HepG2 (cell line): Measurements from ENCODE around the gene MRFAP1L1. TPM values are rescaled to one million over a fixed set of nuclear protein-coding genes. Genes with fewer than 3 reads are reported as not detected.

ENCODE experiments used
- ATF7 ChIP-seq, 2 experiments: fragments of 450-650 bp in 1 of 2; sonication (generic) in 1 of 2; formaldehyde crosslinking in 1 of 2; IDR thresholded peaks; 2 replicates each; pipeline versions ENCODE4 v1.4.0 to v1.6.1; 2016 to 2020; ENCODE audit warnings: antibody characterized with exemption in 1 of 2, mild to moderate bottlenecking in 1 of 2, missing genetic modification reagents in 1 of 2
- ELF3 ChIP-seq: IDR thresholded peaks from 2 replicates; pipeline ENCODE4 v1.6.1; 2016; ENCODE audit warnings: missing genetic modification reagents, missing compliant biosample characterization
- FOXK2 ChIP-seq: fragments of 450-650 bp; IDR thresholded peaks from 2 replicates; pipeline ENCODE4 v1.6.1; 2016
- KDM2A ChIP-seq: sonication (generic); formaldehyde crosslinking; IDR thresholded peaks from 2 replicates; pipeline ENCODE4 v1.4.0; 2020; ENCODE audit warnings: low read depth, missing genetic modification reagents, borderline replicate concordance
- MIER3 ChIP-seq: IDR thresholded peaks from 2 replicates; pipeline ENCODE4 v1.6.1; 2016; ENCODE audit warnings: missing compliant biosample characterization, borderline replicate concordance
- MXI1 ChIP-seq: IDR thresholded peaks from 3 replicates; pipeline ENCODE4 v1.6.1; 2012; ENCODE audit warnings: low read depth, low read length, inconsistent platforms, borderline replicate concordance
- NFKBIZ ChIP-seq: IDR thresholded peaks from 2 replicates; pipeline ENCODE4 v1.6.1; 2018; ENCODE audit warnings: missing genetic modification reagents, missing compliant biosample characterization
- PITX1 ChIP-seq: sonication (generic); formaldehyde crosslinking; IDR thresholded peaks from 2 replicates; pipeline ENCODE4 v1.5.1; 2020; ENCODE audit warnings: mild to moderate bottlenecking, missing genetic modification reagents
- PLRG1 ChIP-seq: fragments of 450-650 bp; conservative IDR thresholded peaks from 2 replicates; pipeline ENCODE4 v1.6.1; 2016
- RNF2 ChIP-seq: fragments of 450-650 bp; conservative IDR thresholded peaks from 2 replicates; pipeline ENCODE4 v1.6.1; 2016; ENCODE audit warnings: low read depth
- SAFB2 ChIP-seq: sonication (generic); formaldehyde crosslinking; IDR thresholded peaks from 2 replicates; pipeline ENCODE4 v1.5.1; 2020; ENCODE audit warnings: missing genetic modification reagents, low read depth, mild to moderate bottlenecking, borderline replicate concordance
- SIX1 ChIP-seq: sonication (generic); formaldehyde crosslinking; IDR thresholded peaks from 2 replicates; pipeline ENCODE4 v1.4.0; 2020; ENCODE audit warnings: missing genetic modification reagents, borderline replicate concordance
- TOPORS ChIP-seq: sonication (generic); formaldehyde crosslinking; IDR thresholded peaks from 2 replicates; pipeline ENCODE4 v1.8.0; 2023; ENCODE audit warnings: mild to moderate bottlenecking, missing genetic modification reagents
- ZFP36 ChIP-seq: fragments of 150-350 bp; IDR thresholded peaks from 2 replicates; pipeline ENCODE4 v1.6.1; 2018; ENCODE audit warnings: borderline replicate concordance, low read length, low read depth; ENCODE audit not compliant: partially characterized antibody
- ZMYM2 ChIP-seq: sonication (generic); formaldehyde crosslinking; IDR thresholded peaks from 2 replicates; pipeline ENCODE4 v1.8.0; 2022; ENCODE audit warnings: mild to moderate bottlenecking, missing genetic modification reagents
- ZNF350 ChIP-seq: sonication (generic); formaldehyde crosslinking; IDR thresholded peaks from 2 replicates; pipeline ENCODE4 v1.4.0; 2020; ENCODE audit warnings: mild to moderate bottlenecking, low read depth, missing genetic modification reagents, borderline replicate concordance
- polyA plus RNA-seq, 8 experiments: library from polyadenylated mRNA; depleted of rRNA in 3 of 8; stranded (reverse) in 7 of 8; unstranded in 1 of 8; fragments of >200 nt; fragmentation: Illumina TruSeq in 4 of 8; extraction: Trizol in 4 of 8; gene quantifications; 2 replicates each; pipeline versions ENCODE4 v1.2.1 to v1.2.3, GENCODE V29; 2011 to 2016; ENCODE audit warnings: low read depth in 4 of 8, missing spikeins in 1 of 8, mixed read lengths in 1 of 8; ENCODE audit not compliant: insufficient read depth in 1 of 8
- total RNA-seq, 5 experiments: library from RNA; depleted of rRNA; stranded (reverse); fragments of >200 nt; fragmentation: Illumina TruSeq; extraction: Trizol; gene quantifications; 2 replicates each; pipeline ENCODE4 v1.2.3, GENCODE V29; 2016; ENCODE audit warnings: low read depth in 1 of 5
- TF ChIP-seq, protein P1 (sequence below): sonication (generic); formaldehyde crosslinking; IDR thresholded peaks from 2 replicates; pipeline ENCODE4 v1.8.1; 2023; ENCODE audit warnings: missing genetic modification reagents, mild to moderate bottlenecking, borderline replicate concordance
- TF ChIP-seq, protein P2 (sequence below): sonication (generic); formaldehyde crosslinking; IDR thresholded peaks from 2 replicates; pipeline ENCODE4 v1.4.0; 2020; ENCODE audit warnings: missing genetic modification reagents
- TF ChIP-seq, protein P3 (sequence below): IDR thresholded peaks from 2 replicates; pipeline ENCODE4 v1.6.1; 2016; ENCODE audit warnings: low read depth, control low read depth
- TF ChIP-seq, protein P4 (sequence below): sonication (generic); formaldehyde crosslinking; IDR thresholded peaks from 2 replicates; pipeline ENCODE4 v1.4.0; 2020; ENCODE audit warnings: missing genetic modification reagents, borderline replicate concordance
- TF ChIP-seq, protein P5 (sequence below): IDR thresholded peaks from 2 replicates; pipeline ENCODE4 v1.6.1; 2012; ENCODE audit warnings: inconsistent platforms

The MRFAP1L1 gene
- total and polyA plus RNA-seq, 2 of the 13 experiments (the other 11 are each of a cell fraction or from before 2014, with no cell fraction given): 44.8 to 76.6 TPM

DNA sequence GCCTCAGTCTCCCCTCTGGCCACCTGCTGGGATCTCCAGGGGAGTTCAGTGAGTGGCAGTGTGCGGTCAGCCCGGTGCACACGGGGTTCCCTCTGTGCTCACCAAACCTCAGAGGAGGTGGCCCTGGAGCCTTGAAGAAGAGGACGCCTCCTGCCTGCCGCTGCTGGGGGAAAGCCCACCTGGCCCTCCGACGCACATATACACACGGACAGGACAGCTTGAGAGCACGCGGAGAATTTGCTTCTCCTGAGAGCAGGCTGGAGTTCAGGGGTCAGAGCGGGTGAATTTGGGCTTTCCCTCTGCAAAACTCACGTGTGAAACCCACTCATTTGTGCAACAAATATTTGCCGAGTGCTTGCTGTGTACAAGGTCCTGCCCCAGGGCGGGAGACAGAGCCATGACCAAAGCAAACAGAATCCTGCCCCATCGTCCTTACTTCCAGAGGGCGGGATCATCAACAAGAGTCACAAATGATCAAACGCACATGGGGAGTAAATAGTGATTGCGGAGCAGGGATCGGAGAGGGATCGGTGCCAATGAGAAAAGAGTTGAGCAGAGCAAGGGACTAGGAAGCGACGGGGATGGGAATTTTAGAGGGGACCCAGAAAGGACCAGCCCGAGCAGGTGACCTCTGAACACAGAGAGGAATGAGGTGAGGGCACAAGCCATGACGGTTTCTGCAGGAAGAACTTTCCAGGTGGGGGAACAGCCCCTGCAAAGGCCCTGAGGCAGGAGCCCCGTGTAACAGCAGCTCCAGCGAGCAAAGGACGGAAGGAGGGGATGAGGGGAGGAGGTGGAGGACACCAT, 23.9 kb upstream of the MRFAP1L1 start (continued):
- TF ChIP-seq, protein P1, sequence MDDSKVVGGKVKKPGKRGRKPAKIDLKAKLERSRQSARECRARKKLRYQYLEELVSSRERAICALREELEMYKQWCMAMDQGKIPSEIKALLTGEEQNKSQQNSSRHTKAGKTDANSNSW (CRISPR knock-in tag): 0 out of 2 replicates have a peak, but pooled peaks have one; percentile 40
- TF ChIP-seq NFKBIZ (CRISPR knock-in tag) (no peak), ZNF350 (peak; percentile 72; the same call in 1 of the 2 replicates), ELF3 (CRISPR knock-in tag) (0 out of 2 replicates have a peak, but pooled peaks have one; percentile 28), FOXK2 (peak; percentile 85), MXI1 (peak; percentile 64; the same call in 1 of the 3 replicates), RNF2 (0 out of 2 replicates have a peak, but pooled peaks have one; percentile 63), SIX1 (CRISPR knock-in tag) (0 out of 2 replicates have a peak, but pooled peaks have one; percentile 32), ZMYM2 (CRISPR knock-in tag) (peak; percentile 60; the same call in 1 of the 2 replicates), PITX1 (peak; percentile 73), TOPORS (CRISPR knock-in tag) (0 out of 2 replicates have a peak, but pooled peaks have one; percentile 39), PLRG1 (no peak), ZFP36 (no peak), SAFB2 (CRISPR knock-in tag) (peak; percentile 40; the same call in 1 of the 2 replicates), MIER3 (CRISPR knock-in tag) (peak; percentile 56), KDM2A (CRISPR knock-in tag) (peak; percentile 73; the same call in 1 of the 2 replicates), ATF7 (IDR thresholded peaks at IDR 0.05) (no peak), ATF7 (CRISPR knock-in tag; IDR thresholded peaks at IDR 0.05) (0 out of 2 replicates have a peak, but pooled peaks have one; percentile 42)
- TF ChIP-seq, protein P2, sequence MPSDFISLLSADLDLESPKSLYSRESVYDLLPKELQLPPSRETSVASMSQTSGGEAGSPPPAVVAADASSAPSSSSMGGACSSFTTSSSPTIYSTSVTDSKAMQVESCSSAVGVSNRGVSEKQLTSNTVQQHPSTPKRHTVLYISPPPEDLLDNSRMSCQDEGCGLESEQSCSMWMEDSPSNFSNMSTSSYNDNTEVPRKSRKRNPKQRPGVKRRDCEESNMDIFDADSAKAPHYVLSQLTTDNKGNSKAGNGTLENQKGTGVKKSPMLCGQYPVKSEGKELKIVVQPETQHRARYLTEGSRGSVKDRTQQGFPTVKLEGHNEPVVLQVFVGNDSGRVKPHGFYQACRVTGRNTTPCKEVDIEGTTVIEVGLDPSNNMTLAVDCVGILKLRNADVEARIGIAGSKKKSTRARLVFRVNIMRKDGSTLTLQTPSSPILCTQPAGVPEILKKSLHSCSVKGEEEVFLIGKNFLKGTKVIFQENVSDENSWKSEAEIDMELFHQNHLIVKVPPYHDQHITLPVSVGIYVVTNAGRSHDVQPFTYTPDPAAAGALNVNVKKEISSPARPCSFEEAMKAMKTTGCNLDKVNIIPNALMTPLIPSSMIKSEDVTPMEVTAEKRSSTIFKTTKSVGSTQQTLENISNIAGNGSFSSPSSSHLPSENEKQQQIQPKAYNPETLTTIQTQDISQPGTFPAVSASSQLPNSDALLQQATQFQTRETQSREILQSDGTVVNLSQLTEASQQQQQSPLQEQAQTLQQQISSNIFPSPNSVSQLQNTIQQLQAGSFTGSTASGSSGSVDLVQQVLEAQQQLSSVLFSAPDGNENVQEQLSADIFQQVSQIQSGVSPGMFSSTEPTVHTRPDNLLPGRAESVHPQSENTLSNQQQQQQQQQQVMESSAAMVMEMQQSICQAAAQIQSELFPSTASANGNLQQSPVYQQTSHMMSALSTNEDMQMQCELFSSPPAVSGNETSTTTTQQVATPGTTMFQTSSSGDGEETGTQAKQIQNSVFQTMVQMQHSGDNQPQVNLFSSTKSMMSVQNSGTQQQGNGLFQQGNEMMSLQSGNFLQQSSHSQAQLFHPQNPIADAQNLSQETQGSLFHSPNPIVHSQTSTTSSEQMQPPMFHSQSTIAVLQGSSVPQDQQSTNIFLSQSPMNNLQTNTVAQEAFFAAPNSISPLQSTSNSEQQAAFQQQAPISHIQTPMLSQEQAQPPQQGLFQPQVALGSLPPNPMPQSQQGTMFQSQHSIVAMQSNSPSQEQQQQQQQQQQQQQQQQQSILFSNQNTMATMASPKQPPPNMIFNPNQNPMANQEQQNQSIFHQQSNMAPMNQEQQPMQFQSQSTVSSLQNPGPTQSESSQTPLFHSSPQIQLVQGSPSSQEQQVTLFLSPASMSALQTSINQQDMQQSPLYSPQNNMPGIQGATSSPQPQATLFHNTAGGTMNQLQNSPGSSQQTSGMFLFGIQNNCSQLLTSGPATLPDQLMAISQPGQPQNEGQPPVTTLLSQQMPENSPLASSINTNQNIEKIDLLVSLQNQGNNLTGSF: no peak
- TF ChIP-seq, protein P3, sequence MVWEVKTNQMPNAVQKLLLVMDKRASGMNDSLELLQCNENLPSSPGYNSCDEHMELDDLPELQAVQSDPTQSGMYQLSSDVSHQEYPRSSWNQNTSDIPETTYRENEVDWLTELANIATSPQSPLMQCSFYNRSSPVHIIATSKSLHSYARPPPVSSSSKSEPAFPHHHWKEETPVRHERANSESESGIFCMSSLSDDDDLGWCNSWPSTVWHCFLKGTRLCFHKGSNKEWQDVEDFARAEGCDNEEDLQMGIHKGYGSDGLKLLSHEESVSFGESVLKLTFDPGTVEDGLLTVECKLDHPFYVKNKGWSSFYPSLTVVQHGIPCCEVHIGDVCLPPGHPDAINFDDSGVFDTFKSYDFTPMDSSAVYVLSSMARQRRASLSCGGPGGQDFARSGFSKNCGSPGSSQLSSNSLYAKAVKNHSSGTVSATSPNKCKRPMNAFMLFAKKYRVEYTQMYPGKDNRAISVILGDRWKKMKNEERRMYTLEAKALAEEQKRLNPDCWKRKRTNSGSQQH (CRISPR knock-in tag): no peak
- TF ChIP-seq, protein P4, sequence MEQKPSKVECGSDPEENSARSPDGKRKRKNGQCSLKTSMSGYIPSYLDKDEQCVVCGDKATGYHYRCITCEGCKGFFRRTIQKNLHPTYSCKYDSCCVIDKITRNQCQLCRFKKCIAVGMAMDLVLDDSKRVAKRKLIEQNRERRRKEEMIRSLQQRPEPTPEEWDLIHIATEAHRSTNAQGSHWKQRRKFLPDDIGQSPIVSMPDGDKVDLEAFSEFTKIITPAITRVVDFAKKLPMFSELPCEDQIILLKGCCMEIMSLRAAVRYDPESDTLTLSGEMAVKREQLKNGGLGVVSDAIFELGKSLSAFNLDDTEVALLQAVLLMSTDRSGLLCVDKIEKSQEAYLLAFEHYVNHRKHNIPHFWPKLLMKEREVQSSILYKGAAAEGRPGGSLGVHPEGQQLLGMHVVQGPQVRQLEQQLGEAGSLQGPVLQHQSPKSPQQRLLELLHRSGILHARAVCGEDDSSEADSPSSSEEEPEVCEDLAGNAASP (CRISPR knock-in tag): peak; percentile 96
- TF ChIP-seq, protein P5, sequence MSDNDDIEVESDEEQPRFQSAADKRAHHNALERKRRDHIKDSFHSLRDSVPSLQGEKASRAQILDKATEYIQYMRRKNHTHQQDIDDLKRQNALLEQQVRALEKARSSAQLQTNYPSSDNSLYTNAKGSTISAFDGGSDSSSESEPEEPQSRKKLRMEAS: peak; percentile 82; the same call in 1 of the 2 replicates
